HEK293 (cell line): ENCODE data around the gene USP21.

ENCODE experiments used
- ZNF140 ChIP-seq: fragments of 450-650 bp; formaldehyde crosslinking; IDR thresholded peaks from 2 replicates; pipeline ENCODE4 v1.5.1; 2016; ENCODE audit warnings: missing biosample characterization, missing genetic modification characterization
- TF ChIP-seq, protein P1 (sequence below): fragments of 450-650 bp; formaldehyde crosslinking; IDR thresholded peaks from 2 replicates; pipeline ENCODE4 v1.5.1; 2016; ENCODE audit warnings: missing biosample characterization, missing genetic modification characterization
- TF ChIP-seq, protein P2 (sequence below): sonication (generic); formaldehyde crosslinking; IDR thresholded peaks from 2 replicates; pipeline ENCODE4 v1.8.1; 2022; ENCODE audit warnings: mild to moderate bottlenecking, moderate library complexity, missing genetic modification reagents

DNA sequence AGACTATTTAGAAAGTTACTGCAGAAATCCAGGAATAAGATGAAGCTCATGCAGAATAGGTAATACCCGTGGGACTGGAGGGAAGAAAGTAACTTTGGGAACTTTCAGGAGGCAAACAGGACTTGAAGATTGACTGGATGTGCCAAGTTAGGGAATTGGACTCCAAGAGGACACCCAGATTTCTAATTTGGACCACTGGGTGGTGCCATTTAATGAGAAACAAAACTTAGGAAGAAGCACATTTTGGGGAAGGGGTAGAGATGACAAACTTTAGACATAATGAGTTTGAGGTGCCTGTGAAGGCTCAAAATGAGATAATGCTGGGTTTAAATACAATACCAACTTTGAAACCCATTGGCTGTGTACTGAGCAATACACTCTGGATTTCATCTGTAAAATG lies 21.3 kb downstream of the USP21 start:
- no peak for TF ChIP-seq ZNF140 (tag by site-specific recombination)
- TF ChIP-seq, protein P1, sequence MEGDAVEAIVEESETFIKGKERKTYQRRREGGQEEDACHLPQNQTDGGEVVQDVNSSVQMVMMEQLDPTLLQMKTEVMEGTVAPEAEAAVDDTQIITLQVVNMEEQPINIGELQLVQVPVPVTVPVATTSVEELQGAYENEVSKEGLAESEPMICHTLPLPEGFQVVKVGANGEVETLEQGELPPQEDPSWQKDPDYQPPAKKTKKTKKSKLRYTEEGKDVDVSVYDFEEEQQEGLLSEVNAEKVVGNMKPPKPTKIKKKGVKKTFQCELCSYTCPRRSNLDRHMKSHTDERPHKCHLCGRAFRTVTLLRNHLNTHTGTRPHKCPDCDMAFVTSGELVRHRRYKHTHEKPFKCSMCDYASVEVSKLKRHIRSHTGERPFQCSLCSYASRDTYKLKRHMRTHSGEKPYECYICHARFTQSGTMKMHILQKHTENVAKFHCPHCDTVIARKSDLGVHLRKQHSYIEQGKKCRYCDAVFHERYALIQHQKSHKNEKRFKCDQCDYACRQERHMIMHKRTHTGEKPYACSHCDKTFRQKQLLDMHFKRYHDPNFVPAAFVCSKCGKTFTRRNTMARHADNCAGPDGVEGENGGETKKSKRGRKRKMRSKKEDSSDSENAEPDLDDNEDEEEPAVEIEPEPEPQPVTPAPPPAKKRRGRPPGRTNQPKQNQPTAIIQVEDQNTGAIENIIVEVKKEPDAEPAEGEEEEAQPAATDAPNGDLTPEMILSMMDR = 0 out of 2 replicates have a peak, but pooled peaks have one; percentile 45
- TF ChIP-seq, protein P2, sequence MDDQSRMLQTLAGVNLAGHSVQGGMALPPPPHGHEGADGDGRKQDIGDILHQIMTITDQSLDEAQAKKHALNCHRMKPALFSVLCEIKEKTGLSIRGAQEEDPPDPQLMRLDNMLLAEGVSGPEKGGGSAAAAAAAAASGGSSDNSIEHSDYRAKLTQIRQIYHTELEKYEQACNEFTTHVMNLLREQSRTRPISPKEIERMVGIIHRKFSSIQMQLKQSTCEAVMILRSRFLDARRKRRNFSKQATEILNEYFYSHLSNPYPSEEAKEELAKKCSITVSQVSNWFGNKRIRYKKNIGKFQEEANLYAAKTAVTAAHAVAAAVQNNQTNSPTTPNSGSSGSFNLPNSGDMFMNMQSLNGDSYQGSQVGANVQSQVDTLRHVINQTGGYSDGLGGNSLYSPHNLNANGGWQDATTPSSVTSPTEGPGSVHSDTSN (CRISPR knock-in tag) = no peak
